GM23338 (cell line): Measurements from ENCODE around the gene KRTAP2-2. TPM values are rescaled to one million over a fixed set of nuclear protein-coding genes. Genes with fewer than 3 reads are reported as not detected.

ENCODE experiments used
- ATAC-seq: fragments of 200-7000 bp; cut with Tn5 transposase; 3 replicates; pipeline ENCODE4 v1.9.1; 2020
- DNase-seq: peaks from one replicate; pipeline ENCODE4 v3.0.0-alpha.2; 2015; ENCODE audit warnings: low spot score
- H2AFZ ChIP-seq: fragments of 200-600 bp; sonication (generic); 2 replicates; pipeline ENCODE4 v1.8.0; 2016; ENCODE audit warnings: antibody characterized with exemption, mild to moderate bottlenecking, moderate library complexity
- H3F3A ChIP-seq: fragments of 200-600 bp; sonication (generic); replicated peaks from 2 replicates; pipeline ENCODE4 v1.8.0; 2017; ENCODE audit warnings: antibody characterized with exemption, mixed run types, low read depth
- H3K27ac ChIP-seq: fragments of 200-600 bp; sonication (generic); 2 replicates; pipeline ENCODE4 v1.6.1; 2016; ENCODE audit warnings: low read depth
- H3K27me3 ChIP-seq: fragments of 200-600 bp; sonication (generic); 2 replicates; pipeline ENCODE4 v1.8.0; 2016; ENCODE audit warnings: mild to moderate bottlenecking, mixed run types, moderate library complexity; ENCODE audit not compliant: insufficient read depth
- H3K36me3 ChIP-seq: fragments of 200-600 bp; sonication (generic); 2 replicates; pipeline ENCODE4 v1.8.0; 2016; ENCODE audit warnings: mild to moderate bottlenecking; ENCODE audit not compliant: insufficient read depth
- H3K4me1 ChIP-seq: fragments of 200-600 bp; sonication (generic); 2 replicates; pipeline ENCODE4 v1.8.0; 2016; ENCODE audit warnings: mild to moderate bottlenecking, moderate library complexity; ENCODE audit not compliant: insufficient read depth
- H3K4me2 ChIP-seq: fragments of 200-600 bp; sonication (generic); 2 replicates; pipeline ENCODE4 v1.7.1; 2017; ENCODE audit warnings: mixed run types
- H3K4me3 ChIP-seq: fragments of 200-600 bp; sonication (generic); 2 replicates; pipeline ENCODE4 v1.6.1; 2016; ENCODE audit warnings: mixed run types
- H3K79me2 ChIP-seq: fragments of 200-600 bp; sonication (generic); replicated peaks from 2 replicates; pipeline ENCODE4 v1.8.0; 2017; ENCODE audit warnings: mild to moderate bottlenecking; ENCODE audit not compliant: insufficient read depth
- H3K9me2 ChIP-seq: fragments of 200-600 bp; sonication (generic); 2 replicates; pipeline ENCODE4 v1.8.0; 2017; ENCODE audit not compliant: insufficient read depth
- H4K20me1 ChIP-seq: fragments of 200-600 bp; sonication (generic); replicated peaks from 2 replicates; pipeline ENCODE4 v1.8.0; 2017; ENCODE audit warnings: mild to moderate bottlenecking; ENCODE audit not compliant: insufficient read depth
- H3K27ac Mint-ChIP-seq: 2 replicates; pipeline ENCODE4 v1.8.0; 2020; ENCODE audit warnings: inconsistent platforms, mild to moderate bottlenecking, moderate library complexity, mixed read lengths
- H3K27me3 Mint-ChIP-seq: 3 replicates; pipeline ENCODE4 v1.8.0; 2022; ENCODE audit warnings: low read depth, mild to moderate bottlenecking, moderate library complexity, mixed read lengths, inconsistent platforms; ENCODE audit not compliant: insufficient read depth, poor library complexity
- H3K36me3 Mint-ChIP-seq: 3 replicates; pipeline ENCODE4 v1.8.0; 2021; ENCODE audit warnings: low read depth, mild to moderate bottlenecking, inconsistent platforms, moderate library complexity, mixed read lengths
- H3K4me1 Mint-ChIP-seq: 3 replicates; pipeline ENCODE4 v1.8.0; 2020; ENCODE audit warnings: mild to moderate bottlenecking, inconsistent platforms, mixed read lengths
- H3K4me3 Mint-ChIP-seq: 3 replicates; pipeline ENCODE4 v1.8.0; 2021; ENCODE audit warnings: moderate library complexity, mild to moderate bottlenecking, inconsistent platforms, mixed read lengths
- H3K9me3 Mint-ChIP-seq: 3 replicates; pipeline ENCODE4 v1.8.0; 2020; ENCODE audit warnings: moderate library complexity, mild to moderate bottlenecking, inconsistent platforms, mixed read lengths
- CREB1 ChIP-seq: fragments of 250-450 bp; sonication (Bioruptor Pico); IDR thresholded peaks from 2 replicates; pipeline ENCODE4 v1.5.0; 2020; ENCODE audit warnings: low read depth, mild to moderate bottlenecking, moderate library complexity
- JUNB ChIP-seq: IDR thresholded peaks from one replicate; pipeline ENCODE4 v1.6.1; 2016; ENCODE audit warnings: antibody characterized with exemption; ENCODE audit not compliant: unreplicated experiment
- POLR2AphosphoS5 ChIP-seq: IDR thresholded peaks from 2 replicates; pipeline ENCODE4 v1.6.1; 2016; ENCODE audit warnings: antibody characterized with exemption, low read depth
- STAT1 ChIP-seq: IDR thresholded peaks from one replicate; pipeline ENCODE4 v1.6.1; 2016; ENCODE audit warnings: antibody characterized with exemption; ENCODE audit not compliant: unreplicated experiment
- polyA plus RNA-seq: library from polyadenylated mRNA; unstranded; fragments of >200 nt; fragmentation: Nextera tagmentation; extraction: Ambion mirVana; gene quantifications from 2 replicates; pipeline ENCODE4 v1.2.1, GENCODE V29; 2016
- total RNA-seq: library from RNA; depleted of rRNA; stranded (reverse); fragments of >200 nt; shearing (Covaris generic); gene quantifications from 2 replicates; pipeline ENCODE4 v1.2.3, GENCODE V29; 2014
- TF ChIP-seq, protein P1 (sequence below): fragments of 250-450 bp; sonication (Bioruptor Pico); IDR thresholded peaks from 2 replicates; pipeline ENCODE4 v1.5.0; 2020; ENCODE audit warnings: mild to moderate bottlenecking, moderate library complexity
- TF ChIP-seq, protein P2 (sequence below): IDR thresholded peaks from 2 replicates; pipeline ENCODE4 v1.6.1; 2016; ENCODE audit warnings: antibody characterized with exemption
- TF ChIP-seq, protein P3 (sequence below), 2 experiments: fragments of 200-600 bp in 1 of 2; sonication (generic) in 1 of 2; conservative IDR thresholded peaks; 2 replicates each; pipeline versions ENCODE4 v1.5.1 to v1.6.1; 2016 to 2017; ENCODE audit warnings: antibody characterized with exemption in 2 of 2, low read depth in 2 of 2, mild to moderate bottlenecking in 2 of 2, moderate library complexity in 1 of 2

The KRTAP2-2 gene
- total and polyA plus RNA-seq, 2 experiments from 2014 or later: not detected

DNA sequence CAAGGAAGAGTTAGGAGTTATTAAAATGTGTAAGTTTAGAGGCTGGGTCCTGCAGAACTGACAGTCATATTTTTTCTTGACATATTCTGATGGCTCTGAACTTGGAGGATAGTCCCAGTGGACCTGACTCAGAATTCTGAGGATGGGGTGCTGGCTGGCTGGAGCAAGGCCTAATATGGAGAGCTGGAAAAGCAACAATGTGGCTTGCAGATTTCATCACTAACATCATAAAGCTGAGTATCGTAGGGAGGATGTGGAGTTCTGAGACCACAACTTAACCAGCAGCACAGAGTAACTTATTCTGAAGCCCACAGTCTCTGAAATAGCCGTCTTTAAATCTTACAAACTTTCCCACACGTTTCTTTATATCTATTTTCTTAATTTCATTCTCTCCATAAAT lies 30.3 kb downstream of the KRTAP2-2 start (continued):
- TF ChIP-seq, protein P1, sequence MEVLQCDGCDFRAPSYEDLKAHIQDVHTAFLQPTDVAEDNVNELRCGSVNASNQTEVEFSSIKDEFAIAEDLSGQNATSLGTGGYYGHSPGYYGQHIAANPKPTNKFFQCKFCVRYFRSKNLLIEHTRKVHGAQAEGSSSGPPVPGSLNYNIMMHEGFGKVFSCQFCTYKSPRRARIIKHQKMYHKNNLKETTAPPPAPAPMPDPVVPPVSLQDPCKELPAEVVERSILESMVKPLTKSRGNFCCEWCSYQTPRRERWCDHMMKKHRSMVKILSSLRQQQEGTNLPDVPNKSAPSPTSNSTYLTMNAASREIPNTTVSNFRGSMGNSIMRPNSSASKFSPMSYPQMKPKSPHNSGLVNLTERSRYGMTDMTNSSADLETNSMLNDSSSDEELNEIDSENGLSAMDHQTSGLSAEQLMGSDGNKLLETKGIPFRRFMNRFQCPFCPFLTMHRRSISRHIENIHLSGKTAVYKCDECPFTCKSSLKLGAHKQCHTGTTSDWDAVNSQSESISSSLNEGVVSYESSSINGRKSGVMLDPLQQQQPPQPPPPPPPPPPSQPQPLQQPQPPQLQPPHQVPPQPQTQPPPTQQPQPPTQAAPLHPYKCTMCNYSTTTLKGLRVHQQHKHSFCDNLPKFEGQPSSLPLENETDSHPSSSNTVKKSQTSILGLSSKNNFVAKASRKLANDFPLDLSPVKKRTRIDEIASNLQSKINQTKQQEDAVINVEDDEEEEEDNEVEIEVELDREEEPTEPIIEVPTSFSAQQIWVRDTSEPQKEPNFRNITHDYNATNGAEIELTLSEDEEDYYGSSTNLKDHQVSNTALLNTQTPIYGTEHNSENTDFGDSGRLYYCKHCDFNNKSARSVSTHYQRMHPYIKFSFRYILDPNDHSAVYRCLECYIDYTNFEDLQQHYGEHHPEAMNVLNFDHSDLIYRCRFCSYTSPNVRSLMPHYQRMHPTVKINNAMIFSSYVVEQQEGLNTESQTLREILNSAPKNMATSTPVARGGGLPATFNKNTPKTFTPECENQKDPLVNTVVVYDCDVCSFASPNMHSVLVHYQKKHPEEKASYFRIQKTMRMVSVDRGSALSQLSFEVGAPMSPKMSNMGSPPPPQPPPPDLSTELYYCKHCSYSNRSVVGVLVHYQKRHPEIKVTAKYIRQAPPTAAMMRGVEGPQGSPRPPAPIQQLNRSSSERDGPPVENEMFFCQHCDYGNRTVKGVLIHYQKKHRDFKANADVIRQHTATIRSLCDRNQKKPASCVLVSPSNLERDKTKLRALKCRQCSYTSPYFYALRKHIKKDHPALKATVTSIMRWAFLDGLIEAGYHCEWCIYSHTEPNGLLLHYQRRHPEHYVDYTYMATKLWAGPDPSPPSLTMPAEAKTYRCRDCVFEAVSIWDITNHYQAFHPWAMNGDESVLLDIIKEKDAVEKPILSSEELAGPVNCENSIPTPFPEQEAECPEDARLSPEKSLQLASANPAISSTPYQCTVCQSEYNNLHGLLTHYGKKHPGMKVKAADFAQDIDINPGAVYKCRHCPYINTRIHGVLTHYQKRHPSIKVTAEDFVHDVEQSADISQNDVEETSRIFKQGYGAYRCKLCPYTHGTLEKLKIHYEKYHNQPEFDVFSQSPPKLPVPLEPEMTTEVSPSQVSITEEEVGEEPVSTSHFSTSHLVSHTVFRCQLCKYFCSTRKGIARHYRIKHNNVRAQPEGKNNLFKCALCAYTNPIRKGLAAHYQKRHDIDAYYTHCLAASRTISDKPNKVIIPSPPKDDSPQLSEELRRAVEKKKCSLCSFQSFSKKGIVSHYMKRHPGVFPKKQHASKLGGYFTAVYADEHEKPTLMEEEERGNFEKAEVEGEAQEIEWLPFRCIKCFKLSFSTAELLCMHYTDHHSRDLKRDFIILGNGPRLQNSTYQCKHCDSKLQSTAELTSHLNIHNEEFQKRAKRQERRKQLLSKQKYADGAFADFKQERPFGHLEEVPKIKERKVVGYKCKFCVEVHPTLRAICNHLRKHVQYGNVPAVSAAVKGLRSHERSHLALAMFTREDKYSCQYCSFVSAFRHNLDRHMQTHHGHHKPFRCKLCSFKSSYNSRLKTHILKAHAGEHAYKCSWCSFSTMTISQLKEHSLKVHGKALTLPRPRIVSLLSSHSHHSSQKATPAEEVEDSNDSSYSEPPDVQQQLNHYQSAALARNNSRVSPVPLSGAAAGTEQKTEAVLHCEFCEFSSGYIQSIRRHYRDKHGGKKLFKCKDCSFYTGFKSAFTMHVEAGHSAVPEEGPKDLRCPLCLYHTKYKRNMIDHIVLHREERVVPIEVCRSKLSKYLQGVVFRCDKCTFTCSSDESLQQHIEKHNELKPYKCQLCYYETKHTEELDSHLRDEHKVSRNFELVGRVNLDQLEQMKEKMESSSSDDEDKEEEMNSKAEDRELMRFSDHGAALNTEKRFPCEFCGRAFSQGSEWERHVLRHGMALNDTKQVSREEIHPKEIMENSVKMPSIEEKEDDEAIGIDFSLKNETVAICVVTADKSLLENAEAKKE (CRISPR knock-in tag): no peak
- TF ChIP-seq, protein P2, sequence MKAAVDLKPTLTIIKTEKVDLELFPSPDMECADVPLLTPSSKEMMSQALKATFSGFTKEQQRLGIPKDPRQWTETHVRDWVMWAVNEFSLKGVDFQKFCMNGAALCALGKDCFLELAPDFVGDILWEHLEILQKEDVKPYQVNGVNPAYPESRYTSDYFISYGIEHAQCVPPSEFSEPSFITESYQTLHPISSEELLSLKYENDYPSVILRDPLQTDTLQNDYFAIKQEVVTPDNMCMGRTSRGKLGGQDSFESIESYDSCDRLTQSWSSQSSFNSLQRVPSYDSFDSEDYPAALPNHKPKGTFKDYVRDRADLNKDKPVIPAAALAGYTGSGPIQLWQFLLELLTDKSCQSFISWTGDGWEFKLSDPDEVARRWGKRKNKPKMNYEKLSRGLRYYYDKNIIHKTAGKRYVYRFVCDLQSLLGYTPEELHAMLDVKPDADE: no peak
- TF ChIP-seq STAT1: no peak
- no peak for TF ChIP-seq JUNB
- no peak for TF ChIP-seq CREB1 (CRISPR knock-in tag)

DNA sequence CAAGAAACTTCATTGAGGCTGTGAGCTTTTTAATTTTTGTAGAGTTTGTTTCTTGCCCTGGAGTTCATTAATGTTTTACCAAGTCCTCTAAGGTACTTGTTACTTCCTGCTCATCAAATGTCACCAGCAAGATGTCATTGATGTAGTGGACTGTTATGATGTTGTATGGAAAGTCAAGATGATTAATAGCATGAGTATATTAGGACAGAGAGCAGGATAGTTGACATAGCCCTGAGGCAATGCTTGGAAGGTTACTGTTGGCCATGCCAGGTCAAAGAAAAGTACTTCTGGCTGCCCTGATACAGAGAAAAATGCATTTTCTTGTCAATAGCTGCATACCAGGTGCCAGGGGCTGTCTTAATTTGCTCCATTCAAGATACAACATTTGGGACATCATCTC lies 34.7 kb downstream of the KRTAP2-2 start:
- Mint-ChIP-seq H3K27me3 (peaks cover 2% of the 10 kb centered on the region), H3K4me3 (no peak overlapping the region), H3K9me3 (no peaks in the 10 kb centered on the region), H3K4me1 (no peaks in the 10 kb centered on the region), H3K36me3 (no peaks in the 10 kb centered on the region), H3K27ac (no peak overlapping the region)
- no peak overlapping the region for H3K27ac ChIP-seq
- no peak for DNase-seq
- H3K36me3 ChIP-seq: no peaks in the 10 kb centered on the region
- ATAC-seq: no peak
- H3F3A ChIP-seq: no peaks in the 10 kb centered on the region
- H3K4me1 ChIP-seq: no peaks in the 10 kb centered on the region
- no peak overlapping the region for H2AFZ ChIP-seq
- no peak overlapping the region for H3K4me3 ChIP-seq
- H3K79me2 ChIP-seq: no peaks in the 10 kb centered on the region
- no peaks in the 10 kb centered on the region for H3K27me3 ChIP-seq
- no peak overlapping the region for H3K4me2 ChIP-seq
- no peaks in the 10 kb centered on the region for H4K20me1 ChIP-seq
- H3K9me2 ChIP-seq: no peaks in the 10 kb centered on the region
- TF ChIP-seq JUNB (no peak), POLR2AphosphoS5 (no peak), CREB1 (CRISPR knock-in tag) (no peak), STAT1 (no peak)
- TF ChIP-seq, protein P3, sequence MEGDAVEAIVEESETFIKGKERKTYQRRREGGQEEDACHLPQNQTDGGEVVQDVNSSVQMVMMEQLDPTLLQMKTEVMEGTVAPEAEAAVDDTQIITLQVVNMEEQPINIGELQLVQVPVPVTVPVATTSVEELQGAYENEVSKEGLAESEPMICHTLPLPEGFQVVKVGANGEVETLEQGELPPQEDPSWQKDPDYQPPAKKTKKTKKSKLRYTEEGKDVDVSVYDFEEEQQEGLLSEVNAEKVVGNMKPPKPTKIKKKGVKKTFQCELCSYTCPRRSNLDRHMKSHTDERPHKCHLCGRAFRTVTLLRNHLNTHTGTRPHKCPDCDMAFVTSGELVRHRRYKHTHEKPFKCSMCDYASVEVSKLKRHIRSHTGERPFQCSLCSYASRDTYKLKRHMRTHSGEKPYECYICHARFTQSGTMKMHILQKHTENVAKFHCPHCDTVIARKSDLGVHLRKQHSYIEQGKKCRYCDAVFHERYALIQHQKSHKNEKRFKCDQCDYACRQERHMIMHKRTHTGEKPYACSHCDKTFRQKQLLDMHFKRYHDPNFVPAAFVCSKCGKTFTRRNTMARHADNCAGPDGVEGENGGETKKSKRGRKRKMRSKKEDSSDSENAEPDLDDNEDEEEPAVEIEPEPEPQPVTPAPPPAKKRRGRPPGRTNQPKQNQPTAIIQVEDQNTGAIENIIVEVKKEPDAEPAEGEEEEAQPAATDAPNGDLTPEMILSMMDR (conservative IDR thresholded peaks at IDR 0.05; ENCODE audit: low read depth in 2 of 2): no peak
- TF ChIP-seq, protein P2: no peak
